NCI-H446 (cell line): Measurements from ENCODE around the gene CCDC117.
A peak's percentile ranks its signal among the peaks of the same experiment; 100 is the strongest.

Experiments
- DNase-seq, 2 experiments: peaks; one replicate each; lab custom pipeline; 2025; lab: John Stamatoyannopoulos, UW

CCDC117 gene

GRCh38 chr22:28769394-28770085, 3.0 kb upstream of the CCDC117 start:
- no peak for DNase-seq

GRCh38 chr22:28771195-28771791, 1.2 kb upstream of the CCDC117 start:
- peak in 1 of 2 experiments; percentile 22 for DNase-seq

DNA sequence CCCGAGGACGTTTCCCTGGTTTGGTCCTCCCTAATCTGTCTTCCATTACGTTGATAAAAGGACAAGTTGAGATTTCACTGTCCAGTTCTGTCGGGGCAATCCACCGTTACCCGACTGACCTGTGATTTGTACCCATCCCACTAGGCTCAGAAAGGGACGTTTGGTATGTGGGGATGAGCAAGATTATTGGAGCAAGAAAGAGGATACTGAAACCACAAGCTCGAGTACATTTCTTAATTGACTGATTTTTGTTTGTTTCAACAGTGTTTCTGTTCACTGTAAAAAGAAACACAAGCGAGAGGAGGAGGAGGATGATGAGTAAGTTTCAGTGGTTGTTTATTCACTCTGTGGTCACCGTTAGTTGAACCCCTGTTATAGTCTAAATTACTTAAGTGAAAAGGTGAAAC, 969 bp downstream of the CCDC117 start:
- no peak for DNase-seq

DNA sequence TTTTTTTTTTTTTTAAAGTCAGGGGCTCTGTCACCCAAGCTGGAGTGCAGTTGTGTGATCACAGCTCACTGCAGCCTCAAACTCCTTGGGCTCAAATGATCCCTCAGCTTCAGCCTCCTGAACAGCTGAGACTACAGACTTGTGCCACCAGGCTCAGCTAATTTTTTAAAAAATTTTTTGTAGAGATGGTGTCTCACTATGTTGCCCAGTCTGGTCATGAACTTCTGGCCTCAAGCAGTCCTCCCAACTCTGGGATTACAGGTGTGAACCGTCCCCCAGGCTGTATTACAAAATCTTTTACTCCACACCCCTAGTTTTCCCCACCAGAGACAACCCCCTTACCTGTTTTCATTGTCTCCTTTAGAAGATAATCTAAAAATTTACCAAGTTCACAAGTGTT, 1.9 kb downstream of the CCDC117 start:
- no peak for DNase-seq

DNA sequence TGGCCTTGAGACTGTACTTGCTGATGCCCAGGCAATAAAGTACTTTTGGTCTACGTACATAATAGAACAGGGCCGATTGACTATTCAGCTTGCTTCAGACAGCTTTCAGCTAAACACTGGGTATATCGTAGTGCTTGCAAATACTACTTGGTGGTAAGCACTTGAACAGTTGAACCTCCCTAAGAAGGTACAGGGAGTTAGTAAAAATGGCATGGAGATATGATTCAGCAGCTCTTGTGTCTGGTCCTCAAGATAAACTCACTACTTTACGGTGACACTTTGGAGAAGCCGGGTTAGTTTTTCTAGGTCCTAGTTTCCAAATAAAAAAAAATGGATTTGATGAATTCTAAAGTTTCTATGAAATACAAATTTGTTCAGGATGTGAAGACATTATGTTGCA, 7.3 kb downstream of the CCDC117 start:
- no peak for DNase-seq

- DNase-seq: no peak
Observed at GRCh38 chr22:28780296-28780695, 7.8 kb downstream of the CCDC117 start.

- DNase-seq: no peak
Observed at GRCh38 chr22:28783786-28784671, 11.5 kb downstream of the CCDC117 start.

- DNase-seq: no peak
Observed at GRCh38 chr22:28788601-28789000, 16.1 kb downstream of the CCDC117 start.

GRCh38 chr22:28791124-28791523, 18.6 kb downstream of the CCDC117 start:
- no peak for DNase-seq

DNA sequence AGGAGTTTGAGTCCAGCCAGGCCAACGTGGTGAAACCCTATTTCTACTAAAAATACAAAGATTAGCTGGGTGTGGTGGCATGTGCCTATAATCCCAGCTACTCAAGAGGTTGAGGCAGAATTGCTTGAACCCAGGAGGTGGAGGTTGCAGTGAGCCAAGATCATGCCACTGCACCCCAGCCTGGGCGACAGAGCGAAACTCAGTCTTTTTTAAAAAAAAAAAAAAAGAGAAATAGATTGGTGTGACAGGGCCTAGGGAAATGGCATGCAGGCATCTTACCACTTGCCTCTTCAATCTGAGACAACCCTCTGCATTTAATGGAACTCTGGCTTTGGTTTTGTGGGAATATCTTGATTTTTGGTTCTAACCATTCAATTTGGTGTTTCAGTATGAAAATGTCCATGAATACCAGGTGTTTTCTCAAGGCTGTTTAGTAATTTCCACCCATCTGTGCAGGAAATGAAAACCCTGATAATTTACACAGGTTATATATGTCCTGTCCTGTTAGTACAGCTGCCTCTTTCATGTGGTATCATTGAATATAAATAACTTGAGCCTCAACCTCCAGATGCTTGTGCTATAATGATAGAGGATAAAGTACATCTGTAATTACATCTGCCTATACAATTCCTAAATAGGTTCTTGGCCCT, 19.5 kb downstream of the CCDC117 start:
- no peak for DNase-seq

- DNase-seq: no peak
Observed at GRCh38 chr22:28792491-28793383, 20.2 kb downstream of the CCDC117 start.

GRCh38 chr22:28793976-28794584, 21.6 kb downstream of the CCDC117 start:
- no peak for DNase-seq

GRCh38 chr22:28795071-28795693, 22.7 kb downstream of the CCDC117 start:
- DNase-seq: no peak

DNA sequence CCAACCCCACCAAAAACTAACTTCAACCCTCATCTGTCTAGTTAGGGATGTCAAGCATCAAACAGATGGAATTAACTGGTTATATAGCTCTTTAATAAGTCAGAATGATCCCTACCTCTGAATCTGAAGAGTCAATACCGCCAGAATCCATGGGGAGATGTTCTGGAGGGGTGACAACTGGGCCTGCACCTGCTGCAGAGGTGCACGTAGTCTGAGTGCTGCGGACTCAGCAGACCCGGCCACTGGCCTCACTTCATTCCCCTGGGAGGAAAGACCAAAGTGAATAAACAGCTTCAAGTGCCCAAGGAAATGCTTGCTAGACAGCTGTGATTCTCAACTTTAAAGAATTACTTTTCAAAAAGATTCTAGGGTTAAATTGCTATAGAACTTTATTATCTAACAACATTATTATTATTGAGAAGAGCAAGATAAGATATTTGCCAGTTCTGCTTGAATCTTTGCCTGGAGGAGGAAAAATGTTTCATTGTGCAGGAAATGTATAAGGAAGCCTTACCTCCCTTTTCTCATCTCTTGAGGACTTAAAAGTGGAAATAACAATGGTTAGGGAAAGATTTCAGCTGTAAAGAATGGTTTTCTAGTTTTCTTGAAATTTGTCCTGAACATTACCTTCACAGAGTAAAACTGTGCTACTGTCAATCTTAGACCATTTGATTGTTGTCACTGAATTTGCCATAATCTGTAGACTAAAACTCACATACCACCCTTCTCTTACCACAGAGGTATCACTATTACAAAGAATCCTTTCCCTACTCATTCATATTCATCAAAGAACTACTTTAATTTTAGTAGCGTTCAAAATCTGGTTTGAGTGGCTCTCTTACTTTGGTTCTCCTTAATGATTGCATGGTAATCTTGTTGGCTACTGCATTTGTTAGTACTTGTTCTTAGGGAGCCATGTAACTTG, 23.7 kb downstream of the CCDC117 start:
- DNase-seq: no peak

GRCh38 chr22:28798810-28799605, 26.5 kb downstream of the CCDC117 start:
- DNase-seq: no peak

DNA sequence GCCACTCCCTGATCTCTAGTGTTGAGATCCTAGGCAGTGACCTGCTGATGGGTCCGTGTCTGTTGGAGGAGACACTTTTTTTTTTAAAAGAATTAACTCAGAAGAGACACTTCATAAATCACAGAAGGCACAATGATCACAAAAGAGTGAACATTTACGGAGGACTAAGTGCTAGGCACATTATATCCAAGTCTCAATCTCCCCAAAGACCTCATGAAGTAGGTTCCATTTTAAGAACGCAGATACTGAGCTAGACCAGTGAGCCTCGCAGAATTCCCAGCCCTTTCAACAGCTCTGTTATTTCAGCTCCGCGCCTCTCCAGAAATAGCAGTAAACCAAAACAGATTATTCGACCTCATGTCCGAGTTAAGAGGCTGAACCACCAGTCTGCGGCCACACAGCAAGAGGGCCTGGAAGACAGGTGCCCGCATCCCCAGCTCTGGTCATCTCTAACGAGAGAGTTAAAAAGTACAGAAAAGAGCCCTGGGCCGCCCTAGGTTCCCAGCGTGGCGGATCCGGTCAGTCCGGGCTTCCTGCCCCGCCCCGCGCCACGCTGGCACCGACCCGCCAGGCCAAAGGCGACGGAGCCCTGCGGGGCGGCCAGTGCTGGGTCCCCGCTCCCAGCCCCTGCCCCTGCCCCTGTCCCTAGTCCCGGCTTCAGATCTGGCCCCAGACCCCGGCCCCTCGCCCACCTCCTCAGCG, 27.3 kb downstream of the CCDC117 start:
- DNase-seq: peak; percentile 14 to 28

GRCh38 chr22:28800308-28801041, 28.0 kb downstream of the CCDC117 start, which contains the start of gene XBP1:
Gene XBP1 (minus strand): TSS chr22:28800569.
- DNase-seq: peak; percentile 86 to 97
